GM19395 (cell line): ENCODE data around the gene SRR.

ENCODE experiments used
- ATAC-seq: cut with Tn5 transposase; IDR thresholded peaks from one replicate; pipeline ENCODE4 v1.9.1; 2021; ENCODE audit warnings: mild to moderate bottlenecking, moderate library complexity; ENCODE audit not compliant: unreplicated experiment

SRR gene

GRCh38 chr17:2369551-2370210 is 65.9 kb downstream of the SRR start:
- ATAC-seq: no peak

- ATAC-seq: no peak
Observed at GRCh38 chr17:2370211-2370589, 66.5 kb downstream of the SRR start.

- no peak for ATAC-seq
Observed at GRCh38 chr17:2371183-2372130, 67.7 kb downstream of the SRR start.

GRCh38 chr17:2372180-2372579 is 68.4 kb downstream of the SRR start:
- no peak for ATAC-seq

GRCh38 chr17:2372681-2373080 is 68.9 kb downstream of the SRR start:
- no peak for ATAC-seq

GRCh38 chr17:2373179-2373578 is 69.4 kb downstream of the SRR start:
- ATAC-seq: no peak
